Right lobe of liver (tissue), 4 donors: ENCODE measurements around the gene HECTD1.

Experiments
- CTCF ChIP-seq, 4 donors: fragments of 200-600 bp in 3 of 4; fragments of 450-650 bp in 1 of 4; IDR thresholded peaks; one replicate each; pipeline versions ENCODE4 v1.5.1 to v1.8.0; 2016 to 2022; ENCODE audit warnings: antibody characterized with exemption in 4 of 4, mild to moderate bottlenecking in 2 of 4
- POLR2A ChIP-seq: fragments of 450-650 bp; IDR thresholded peaks from one replicate; pipeline ENCODE4 v1.6.1; 2017; ENCODE audit warnings: antibody characterized with exemption, mild to moderate bottlenecking
- donor health status: DM: no; HTN: no; CAD: no.
- donor health status: DM: no; HTN: no; CAD: no.
- donor health status: DM: no; HTN: yes; CAD: no.

- no peak for TF ChIP-seq POLR2A
- TF ChIP-seq CTCF (IDR thresholded peaks at IDR 0.05): no peak
Measured at GRCh38 chr14:31204593-31205534, 2.7 kb downstream of the HECTD1 start.
